Fibroblast of lung (primary cell): Measurements from ENCODE around the gene CCND3.

Experiments used
- CTCF ChIP-seq, 2 donors: IDR thresholded peaks in 1 of 2; conservative IDR thresholded peaks in 1 of 2; 1 replicate in 1 of 2; 2 replicates in 1 of 2; pipeline ENCODE4 v1.5.1; 2011 to 2012; ENCODE audit warnings: low read length in 2 of 2, control low read depth in 1 of 2, inconsistent platforms in 1 of 2, low read depth in 1 of 2, mild to moderate bottlenecking in 1 of 2
- EZH2 ChIP-seq: IDR thresholded peaks from 2 replicates; pipeline ENCODE4 v1.5.1; 2012; ENCODE audit warnings: low read length, control low read depth, mild to moderate bottlenecking; ENCODE audit errors: missing control alignments

- TF ChIP-seq CTCF (conservative IDR thresholded peaks at IDR 0.05 in 1 of 2, IDR thresholded peaks at IDR 0.05 in 1 of 2; ENCODE audit: low read depth in 1 of 2, low read length in 2 of 2): no peak
- no peak for TF ChIP-seq EZH2
These were observed 27.3 kb downstream of the CCND3 start for GRCh38 chr6:41914343-41914742.
